Stimulated activated CD8-positive, alpha-beta memory T cell treated with anti-CD3 and anti-CD28 coated beads, Interleukin-4, amount 100 ng/mL, for 1 hour (primary cell): ENCODE data around the gene PFDN4.
"Not testable (repeated sequence)": the region's sequence is repeated elsewhere in the genome, so short reads cannot be mapped to it uniquely, and the experiment has no call there.

Experiments used
- DNase-seq, 2 donors: peaks; one replicate each; pipeline ENCODE4 v3.0.0-alpha.2; 2020; ENCODE audit warnings: low read depth in 2 of 2, low spot score in 1 of 2

Gene PFDN4

GRCh38 chr20:54223751-54224150 is 15.9 kb downstream of the PFDN4 start:
- DNase-seq, result no peak

- DNase-seq, result not testable (repeated sequence)
These were observed 16.8 kb downstream of the PFDN4 start for GRCh38 chr20:54224642-54225041.

DNA sequence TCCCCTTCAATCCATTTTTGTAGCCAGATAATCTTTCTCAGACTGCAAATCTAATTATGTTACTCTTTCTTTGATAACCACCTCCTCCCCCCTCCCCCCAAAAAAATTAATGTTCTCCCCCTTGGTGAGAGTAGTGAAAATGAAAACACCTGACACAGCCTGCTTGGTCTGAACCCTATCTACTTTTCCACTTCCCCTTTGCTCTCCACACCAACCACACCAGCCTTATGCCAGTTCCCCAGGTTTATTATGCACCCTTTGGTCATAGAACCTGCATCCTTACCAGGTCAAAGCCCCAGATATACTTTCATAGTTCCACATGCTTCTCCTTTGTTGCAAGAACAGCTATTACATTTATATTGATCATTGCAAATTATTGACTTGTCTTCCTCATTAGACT is 19.4 kb downstream of the PFDN4 start:
- DNase-seq, result no peak

- DNase-seq, result no peak
These were observed 19.9 kb downstream of the PFDN4 start for GRCh38 chr20:54227751-54228150.

DNA sequence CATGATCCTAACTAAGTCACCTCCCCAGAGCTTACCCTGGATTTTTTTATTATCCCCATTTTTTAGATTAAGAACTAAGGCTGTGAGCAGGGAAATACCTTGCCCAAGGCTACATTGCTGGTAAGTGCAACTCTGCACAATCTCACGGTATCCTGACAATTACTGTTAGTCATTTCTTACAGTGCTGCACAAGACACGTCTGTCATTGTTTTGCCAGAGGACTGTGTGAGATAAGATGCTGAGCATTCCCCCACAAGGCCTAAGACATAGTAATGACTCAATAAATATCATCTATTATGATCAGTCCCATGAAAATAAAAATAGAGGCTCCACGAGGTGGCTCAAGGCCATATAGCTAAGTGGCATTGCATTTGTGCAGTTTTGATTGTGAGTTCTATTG is 21.0 kb downstream of the PFDN4 start:
- no peak for DNase-seq

DNA sequence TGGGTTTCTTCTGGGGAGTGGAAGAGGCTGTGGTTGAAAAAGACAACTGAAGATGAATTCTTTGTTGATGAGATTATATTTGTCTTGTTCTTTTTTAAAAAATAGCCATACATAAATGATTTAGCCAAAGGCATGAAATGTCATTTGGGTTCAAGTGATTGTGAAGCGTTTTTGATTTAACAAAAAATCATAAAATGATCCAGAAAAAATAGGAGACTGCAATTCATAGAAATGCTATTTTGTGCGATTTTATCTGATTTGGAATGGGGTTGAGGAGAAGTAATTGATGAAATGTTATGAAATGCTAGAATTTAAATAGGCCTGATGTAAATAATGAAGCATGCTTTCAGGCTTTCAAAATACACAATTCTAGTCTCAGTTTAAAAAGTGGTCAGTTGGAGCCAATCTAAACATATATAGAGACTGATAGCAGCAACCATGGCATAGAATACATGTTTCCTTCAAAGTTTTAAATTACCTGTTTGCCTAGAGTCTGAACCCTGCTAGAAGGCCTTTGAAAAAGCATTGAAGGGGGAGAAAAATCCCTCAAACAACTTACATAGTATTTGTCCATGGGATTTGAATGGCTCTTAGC is 21.8 kb downstream of the PFDN4 start:
- no peak for DNase-seq

DNA sequence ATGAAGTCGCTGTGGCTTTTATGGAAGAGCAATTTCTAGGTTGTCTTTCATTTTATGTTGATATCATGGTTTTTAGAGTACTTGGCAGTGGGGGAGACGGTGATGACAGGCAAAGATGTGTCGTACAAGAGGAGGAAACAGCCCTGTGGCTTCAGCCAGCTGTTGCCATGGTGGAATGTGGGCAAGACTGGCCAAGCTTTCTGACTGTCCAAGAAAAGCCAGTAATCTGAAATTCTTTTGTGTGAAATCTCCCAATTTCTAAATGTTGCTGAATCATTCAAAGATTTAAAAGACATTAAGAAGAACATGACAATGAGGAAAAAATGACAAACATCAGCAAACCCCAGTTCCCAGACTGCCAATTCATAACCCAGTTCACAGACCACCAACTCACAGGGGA is 23.1 kb downstream of the PFDN4 start:
- DNase-seq, result no peak

DNA sequence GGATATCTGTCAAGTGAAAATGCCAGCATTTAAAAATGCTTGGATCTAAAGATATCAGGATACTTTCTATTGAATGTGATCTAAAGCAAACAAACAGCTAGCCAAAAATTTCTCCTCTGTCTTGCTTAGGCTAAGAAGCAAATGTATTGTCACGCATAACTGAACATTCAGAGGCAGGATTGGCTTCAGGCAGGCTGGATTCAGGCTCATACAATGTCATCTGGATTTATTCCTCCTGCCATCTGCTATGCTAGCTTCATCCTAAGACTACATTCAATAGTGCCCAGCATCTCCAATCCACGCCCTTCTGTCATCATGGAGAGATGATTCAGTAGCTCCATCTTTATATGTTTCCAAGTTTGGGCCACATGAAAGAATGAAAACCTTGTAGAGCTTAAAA is 27.1 kb downstream of the PFDN4 start:
- no peak for DNase-seq

DNA sequence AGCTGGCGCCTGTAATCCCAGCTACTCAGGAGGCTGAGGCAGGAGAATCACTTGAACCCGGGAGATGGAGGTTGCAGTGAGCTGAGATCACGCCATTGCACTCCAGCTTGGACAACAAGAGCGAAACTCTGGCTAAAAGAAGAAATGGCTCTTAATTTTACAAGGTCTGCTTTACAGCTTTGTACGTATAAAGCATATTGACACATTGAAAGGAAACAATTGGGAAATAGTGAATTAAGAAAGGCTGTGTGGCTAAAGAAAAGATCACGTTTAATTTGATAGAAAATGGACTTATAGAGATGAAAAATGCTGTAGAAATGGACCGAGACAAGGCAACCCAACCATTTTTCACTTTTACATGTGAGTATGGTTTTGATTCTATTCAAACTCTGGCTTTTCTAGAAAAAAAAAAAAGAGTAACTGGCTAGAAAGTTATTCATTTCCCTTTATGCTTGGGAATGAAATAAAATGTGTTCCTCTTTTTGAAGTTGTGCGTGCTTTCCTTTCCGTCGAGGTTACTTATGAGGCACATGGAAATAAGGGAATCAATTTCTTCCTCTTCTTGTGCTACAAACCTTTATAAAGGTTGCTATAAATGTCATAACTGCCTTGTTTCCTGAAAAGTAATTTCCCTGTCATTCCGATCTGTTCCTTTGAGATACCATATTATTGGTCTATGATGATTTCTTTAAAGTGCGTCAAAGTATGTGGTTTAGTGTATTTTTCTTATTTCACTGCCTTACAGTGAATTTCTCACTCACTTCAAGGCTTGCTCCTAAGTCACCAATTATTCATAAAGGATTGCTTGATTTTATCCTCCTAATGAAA is 29.4 kb downstream of the PFDN4 start:
- DNase-seq, result no peak

- no peak for DNase-seq
These were observed 36.2 kb downstream of the PFDN4 start for GRCh38 chr20:54244113-54244512.

DNA sequence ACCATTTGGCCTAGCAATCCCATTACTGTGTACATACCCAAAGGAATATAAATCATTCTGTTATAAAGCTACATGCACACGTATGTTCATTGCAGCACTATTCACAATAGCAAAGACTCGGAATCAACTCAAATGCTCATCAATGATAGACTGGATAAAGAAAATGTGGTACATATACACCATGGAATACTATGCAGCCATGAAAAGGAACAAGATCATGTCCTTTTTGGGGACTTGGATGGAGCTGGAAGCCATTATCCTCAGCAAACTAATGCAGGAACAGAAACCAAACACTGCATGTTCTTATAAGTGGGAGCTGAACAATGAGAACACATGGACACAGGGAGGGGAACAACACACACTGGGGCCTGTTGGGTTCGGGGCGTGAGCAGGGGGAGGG is 40.8 kb downstream of the PFDN4 start:
- DNase-seq, result not testable (repeated sequence)

DNA sequence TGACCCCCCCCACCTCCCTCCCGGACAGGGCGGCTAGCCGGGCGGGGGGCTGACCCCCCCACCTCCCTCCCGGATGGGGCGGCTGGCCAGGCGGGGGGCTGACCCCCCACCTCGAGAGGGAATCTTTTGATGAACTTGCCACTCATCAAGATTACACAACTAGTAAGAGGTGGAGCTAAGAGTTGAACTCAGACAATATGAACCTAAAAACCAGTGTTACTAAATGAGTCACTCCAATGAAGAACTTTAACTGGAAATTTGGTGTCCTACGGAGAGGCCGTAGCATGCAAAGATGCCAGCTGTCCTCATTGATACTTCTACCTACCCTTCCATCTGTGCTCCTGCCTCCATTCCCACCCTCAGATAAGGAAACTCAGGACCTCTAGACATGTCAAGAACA is 42.8 kb downstream of the PFDN4 start:
- DNase-seq, result no peak

DNA sequence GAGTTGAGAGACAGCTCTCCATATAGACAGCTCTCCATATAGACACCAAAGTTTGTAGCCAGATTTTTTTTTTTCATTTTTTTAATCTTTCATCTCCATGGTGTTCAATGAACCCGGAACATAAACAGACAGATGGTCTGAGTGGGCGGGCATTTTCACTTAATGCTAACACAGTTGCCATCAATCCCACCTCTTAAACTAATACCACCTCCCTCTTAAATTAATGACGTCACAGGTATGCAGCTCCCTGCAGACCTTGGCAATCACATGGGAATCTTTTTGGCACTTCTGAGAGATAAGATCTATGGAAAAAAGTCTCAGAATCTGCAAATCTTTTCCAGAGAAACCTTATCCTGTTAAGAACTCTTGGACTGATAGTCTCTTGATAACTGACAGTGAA is 43.2 kb downstream of the PFDN4 start:
- no peak for DNase-seq

DNA sequence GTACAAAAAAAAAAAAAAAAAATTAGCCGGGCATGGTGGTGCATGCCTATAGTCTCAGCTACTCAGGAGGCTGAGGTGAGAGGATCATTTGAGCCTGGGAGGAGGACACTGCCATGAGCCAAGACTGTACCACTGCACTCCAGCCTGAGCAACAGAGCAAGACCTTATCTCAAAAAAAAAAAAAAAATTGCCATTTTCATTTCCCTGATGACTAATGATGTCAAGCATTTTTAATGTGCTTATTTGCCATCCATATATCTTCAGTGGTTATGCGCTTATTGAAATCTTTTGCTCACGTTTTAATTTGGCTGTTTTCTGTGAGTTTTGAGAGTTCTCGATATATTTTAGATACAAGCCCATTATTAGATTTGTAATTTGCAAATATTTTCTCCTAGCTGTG is 46.7 kb downstream of the PFDN4 start:
- no peak for DNase-seq

DNA sequence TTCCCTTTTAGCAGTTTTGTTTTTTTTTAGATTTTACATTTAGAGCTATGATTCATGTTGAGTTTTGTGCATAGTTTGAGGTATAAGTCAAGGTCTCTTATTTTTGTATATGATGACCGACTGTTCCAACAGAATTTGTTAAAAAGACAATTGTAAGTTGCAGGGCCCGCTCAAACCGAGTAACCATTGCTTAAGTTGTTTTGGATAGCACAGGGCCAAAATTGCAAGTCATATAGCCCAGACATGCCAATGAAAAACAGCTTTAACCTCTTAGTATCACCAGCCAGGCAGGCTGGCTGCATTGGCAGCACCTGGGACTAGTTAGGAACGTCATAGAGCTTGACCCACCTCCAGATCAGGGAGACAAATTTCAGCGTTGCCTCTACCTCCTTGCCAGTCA is 47.3 kb downstream of the PFDN4 start:
- no peak for DNase-seq

GRCh38 chr20:54256202-54256601 is 48.3 kb downstream of the PFDN4 start:
- DNase-seq, result no peak

- no peak for DNase-seq
These were observed 49.4 kb downstream of the PFDN4 start for GRCh38 chr20:54257071-54257816.

GRCh38 chr20:54260116-54260515 is 52.2 kb downstream of the PFDN4 start:
- DNase-seq, result no peak

- DNase-seq, result no peak
These were observed 54.8 kb downstream of the PFDN4 start for GRCh38 chr20:54262671-54263070.

DNA sequence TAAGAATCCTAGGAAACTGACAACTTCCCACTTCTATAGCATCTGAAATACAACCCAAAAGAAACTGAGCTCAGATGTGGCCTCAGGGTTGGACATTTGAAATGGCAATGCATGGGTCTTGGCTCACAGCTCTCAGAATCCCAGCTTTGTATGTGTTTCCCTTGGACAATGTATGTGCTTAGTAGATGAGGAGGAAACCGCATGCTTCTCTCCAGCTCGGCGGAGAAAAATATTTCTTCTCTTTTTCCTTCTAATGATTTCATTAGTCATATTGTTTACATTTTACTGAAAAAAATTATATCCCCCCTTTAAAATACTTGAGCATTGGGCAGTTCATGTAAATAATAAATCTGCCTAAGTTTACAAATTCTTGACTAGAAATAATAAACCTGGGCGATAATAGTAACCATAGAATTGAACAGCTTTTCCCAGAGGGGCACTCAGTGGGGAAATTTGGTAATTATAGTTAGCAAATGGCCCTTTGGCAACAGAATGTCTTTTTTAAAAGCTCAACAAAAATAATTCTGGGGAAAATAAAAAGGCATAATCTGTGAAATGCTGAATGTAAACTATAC is 55.3 kb downstream of the PFDN4 start:
- no peak for DNase-seq

GRCh38 chr20:54265791-54266190 is 57.9 kb downstream of the PFDN4 start:
- DNase-seq, result not testable (repeated sequence)

GRCh38 chr20:54266844-54267243 is 59.0 kb downstream of the PFDN4 start:
- DNase-seq, result no peak
